Activated naive CD4-positive, alpha-beta T cell treated with anti-CD3 and anti-CD28 coated beads, Interleukin-2, amount 50 U/mL, for 72 hours (primary cell): ENCODE results near the gene MGST3. TPM values are rescaled to one million over a fixed set of nuclear protein-coding genes. Genes with fewer than 3 reads are reported as not detected.
"Not testable (repeated sequence)": the region's sequence is repeated elsewhere in the genome, so short reads cannot be mapped to it uniquely, and the experiment has no call there.

Experiments
- ATAC-seq, 2 donors: fragments of 150-1000 bp; cut with Tn5 transposase; 2 replicates each; pipeline ENCODE4 v1.10.0; 2021; ENCODE audit warnings: mild to moderate bottlenecking in 2 of 2, moderate library complexity in 2 of 2
- DNase-seq, 2 donors: peaks; one replicate each; pipeline ENCODE4 v3.0.0; 2021 to 2022; ENCODE audit warnings: low spot score in 2 of 2
- H3K27ac Mint-ChIP-seq, 2 donors: one replicate each; pipeline ENCODE4 v1.8.0; 2022; ENCODE audit warnings: mild to moderate bottlenecking in 2 of 2, mixed read lengths in 2 of 2
- H3K36me3 Mint-ChIP-seq, 2 donors: one replicate each; pipeline ENCODE4 v1.8.0; 2022; ENCODE audit warnings: mixed read lengths in 2 of 2
- H3K9me3 Mint-ChIP-seq, 2 donors: one replicate each; pipeline ENCODE4 v1.8.0; 2022; ENCODE audit warnings: mixed read lengths in 2 of 2
- total RNA-seq, 2 donors: library from RNA; stranded (reverse); gene quantifications; one replicate each; pipeline ENCODE4 v1.2.3, GENCODE V29; 2022

MGST3 gene
- total RNA-seq, 2 donors from 2014 or later: 33.6 to 72.2 TPM

DNA sequence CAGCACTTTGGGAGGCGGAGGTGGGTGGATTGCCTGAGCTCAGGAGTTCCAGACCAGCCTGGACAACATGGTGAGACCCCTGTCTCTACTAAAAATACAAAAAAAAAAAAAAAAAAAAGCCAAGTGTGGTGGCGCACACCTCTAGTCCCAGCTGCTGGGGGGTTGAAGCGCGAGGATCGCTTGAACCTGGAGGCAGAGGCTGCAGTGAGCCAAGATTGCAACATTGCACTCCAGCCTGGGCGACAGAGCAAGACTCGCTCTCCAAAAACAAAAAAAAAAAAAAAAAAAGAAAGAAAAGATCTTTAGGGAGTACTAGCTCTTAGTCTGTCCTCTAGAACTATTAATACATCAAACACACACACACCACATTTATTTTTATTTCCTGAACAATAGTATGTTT lies 70.9 kb downstream of the MGST3 start:
- not testable (repeated sequence) for H3K27ac Mint-ChIP-seq, DNase-seq, H3K9me3 Mint-ChIP-seq, ATAC-seq, H3K36me3 Mint-ChIP-seq

DNA sequence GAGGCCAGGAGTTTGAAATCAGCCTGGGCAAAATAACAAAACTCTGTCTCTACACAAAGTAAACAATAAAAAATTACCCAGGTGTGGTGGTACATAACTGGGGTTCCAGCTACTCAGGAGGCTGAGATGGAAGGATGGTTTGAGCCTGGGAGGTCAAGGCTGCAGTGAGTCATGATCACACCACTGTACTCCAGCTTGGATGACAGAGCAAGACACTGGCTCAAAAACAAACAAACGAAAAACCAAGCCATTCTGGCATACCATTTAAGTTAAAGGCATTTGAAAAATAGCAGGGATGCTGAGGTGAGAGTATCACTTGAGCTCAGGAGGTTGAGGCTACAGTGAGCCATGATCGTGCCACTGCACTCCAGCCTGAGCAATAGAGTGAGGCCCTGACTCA lies 72.6 kb downstream of the MGST3 start:
- Mint-ChIP-seq H3K27ac (no peak overlapping the region), H3K9me3 (no peaks in the 10 kb centered on the region), H3K36me3 (no peaks in the 10 kb centered on the region)
- no peak for ATAC-seq
- no peak for DNase-seq

Other genes starting within 250 kb of the MGST3 start
- gene RXRG, start 186.1 kb upstream of the MGST3 start, total RNA-seq: under 1 TPM in 1 of 2 donors, not detected in 1; 0.11 TPM
- gene LRRC52, start 87.2 kb upstream of the MGST3 start, total RNA-seq: not detected
- 10 to 100 TPM; 23.9 to 31.6 TPM for gene ALDH9A1, start 67.3 kb downstream of the MGST3 start, total RNA-seq
- 10 to 100 TPM; 58.1 to 72.0 TPM for gene TMCO1, start 137.6 kb downstream of the MGST3 start, total RNA-seq
- 10 to 100 TPM; 37.0 to 61.6 TPM for gene UCK2, start 196.4 kb downstream of the MGST3 start, total RNA-seq